HepG2 (cell line): ENCODE results near the gene CMIP. TPM values are rescaled to one million over a fixed set of nuclear protein-coding genes. Genes with fewer than 3 reads are reported as not detected.

ENCODE experiments used
- ATAC-seq: fragments of 200-7000 bp; cut with Tn5 transposase; 3 replicates; pipeline ENCODE4 v1.9.1; 2020; ENCODE audit warnings: mild to moderate bottlenecking, moderate library complexity
- BruUV-seq: library from RNA; stranded (reverse); fragments of 400-500 nt; replicated peaks from 2 replicates; lab custom pipeline; 2021; lab: Mats Ljungman, UMichigan
- CTCF ChIA-PET: fragments of 300-600 bp; formaldehyde crosslinking; extraction: SDS; loops from one replicate; lab custom pipeline; 2021; ENCODE audit warnings: low total read pairs, inconsistent platforms, low intra/inter-chr PET ratio; lab: Yijun Ruan, JAX
- POLR2A ChIA-PET: fragments of 350-600 bp; sonication (Branson Sonifier 250); formaldehyde crosslinking; loops from one replicate; lab custom pipeline; 2020; ENCODE audit warnings: antibody characterized with exemption, inconsistent platforms; lab: Yijun Ruan, JAX
- DNase-seq: peaks from one replicate; pipeline ENCODE4 v3.0.0-alpha.2; 2015; ENCODE audit warnings: low spot score
- FAIRE-seq: peaks from 3 replicates; lab custom pipeline; 2011; peaks lifted over from hg19 to GRCh38; lab: Jason Lieb, UNC
- H2AFZ ChIP-seq: one replicate; pipeline ENCODE4 v1.6.1; 2011; ENCODE audit warnings: low read length, inconsistent platforms
- H3K27ac ChIP-seq: fragments of 300-600 bp; 3 replicates; pipeline ENCODE4 v1.8.0; 2011; ENCODE audit warnings: mixed run types, mild to moderate bottlenecking, mixed read lengths, low read length, inconsistent platforms; ENCODE audit not compliant: insufficient read depth; ENCODE audit errors: extremely low read length
- H3K27me3 ChIP-seq, 2 experiments: fragments of 200-600 bp in 1 of 2; 2 replicates in 1 of 2; 3 replicates in 1 of 2; pipeline versions ENCODE4 v1.6.0 to v1.8.0; 2011; ENCODE audit warnings: low read length in 2 of 2, mild to moderate bottlenecking in 2 of 2, moderate library complexity in 2 of 2, inconsistent platforms in 1 of 2; ENCODE audit not compliant: insufficient read depth in 2 of 2, control insufficient read depth in 1 of 2
- H3K36me3 ChIP-seq, 2 experiments: fragments of 200-600 bp in 1 of 2; replicated peaks in 1 of 2; 2 replicates in 1 of 2; 3 replicates in 1 of 2; pipeline versions ENCODE4 v1.5.1 to v1.8.0; 2011; ENCODE audit warnings: low read length in 2 of 2, inconsistent platforms in 1 of 2; ENCODE audit not compliant: insufficient read depth in 2 of 2, control insufficient read depth in 1 of 2
- H3K4me1 ChIP-seq: 2 replicates; pipeline ENCODE4 v1.5.1; 2012; ENCODE audit warnings: low read length, inconsistent platforms; ENCODE audit not compliant: insufficient read depth
- H3K4me2 ChIP-seq: 2 replicates; pipeline ENCODE4 v1.6.0; 2011; ENCODE audit warnings: low read depth, low read length, inconsistent platforms
- H3K4me3 ChIP-seq, 3 experiments: fragments of 200-600 bp in 1 of 3; sonication (generic), shearing (Covaris generic) in 1 of 3; replicated peaks in 1 of 3; 2 replicates each; pipeline ENCODE4 v1.5.1; 2011 to 2016; ENCODE audit warnings: low read length in 3 of 3, inconsistent platforms in 2 of 3, low read depth in 2 of 3, mild to moderate bottlenecking in 2 of 3, control low read depth in 1 of 3, mixed read lengths in 1 of 3; ENCODE audit not compliant: insufficient read depth in 1 of 3
- H3K79me2 ChIP-seq: one replicate; pipeline ENCODE4 v1.6.1; 2011; ENCODE audit warnings: low read length, inconsistent platforms; ENCODE audit not compliant: insufficient read depth
- H3K9ac ChIP-seq: 2 replicates; pipeline ENCODE4 v1.6.0; 2011; ENCODE audit warnings: mild to moderate bottlenecking, low read depth, low read length, inconsistent platforms; ENCODE audit not compliant: insufficient read depth
- H3K9me3 ChIP-seq: 2 replicates; pipeline ENCODE4 v1.5.1; 2012; ENCODE audit warnings: mild to moderate bottlenecking, low read length
- H4K20me1 ChIP-seq: 2 replicates; pipeline ENCODE4 v1.6.0; 2011; ENCODE audit warnings: inconsistent platforms, mild to moderate bottlenecking, low read length, moderate library complexity; ENCODE audit not compliant: insufficient read depth
- IKZF4 ChIP-seq: sonication (generic); formaldehyde crosslinking; IDR thresholded peaks from 2 replicates; pipeline ENCODE4 v1.5.1; 2020; ENCODE audit warnings: borderline replicate concordance, mild to moderate bottlenecking, low read depth, missing genetic modification reagents; ENCODE audit errors: not compliant biosample characterization
- RBM22 ChIP-seq: fragments of 200-400 bp; formaldehyde crosslinking; optimal IDR thresholded peaks from 2 replicates; pipeline ENCODE3; 2017; ENCODE audit warnings: mild to moderate bottlenecking, low read length, moderate library complexity
- ZBTB1 ChIP-seq: sonication (generic); formaldehyde crosslinking; IDR thresholded peaks from 2 replicates; pipeline ENCODE4 v1.4.0; 2020; ENCODE audit warnings: missing genetic modification reagents, borderline replicate concordance
- ZMYM4 ChIP-seq: sonication (generic); formaldehyde crosslinking; IDR thresholded peaks from 2 replicates; pipeline ENCODE4 v1.8.1; 2023; ENCODE audit warnings: mild to moderate bottlenecking, missing genetic modification reagents
- ZNF3 ChIP-seq: IDR thresholded peaks from 2 replicates; pipeline ENCODE4 v1.7.0; 2017; ENCODE audit warnings: inconsistent platforms
- ZNF670 ChIP-seq: sonication (generic); formaldehyde crosslinking; IDR thresholded peaks from 2 replicates; pipeline ENCODE4 v1.8.0; 2022; ENCODE audit warnings: mild to moderate bottlenecking, missing genetic modification reagents, borderline replicate concordance
- ZSCAN12 ChIP-seq: sonication (generic); formaldehyde crosslinking; IDR thresholded peaks from 2 replicates; pipeline ENCODE4 v1.9.0; 2021; ENCODE audit warnings: mild to moderate bottlenecking, missing genetic modification reagents
- WGBS: methylation state at CpG from one replicate; pipeline ENCODE4 v1.1.6; 2017; ENCODE audit warnings: low lambda C conversion rate; 5-methylcytosine and 5-hydroxymethylcytosine counted together
- in situ Hi-C: cut with HindIII; loops from 2 replicates; pipeline ENCODE4 v1.10.0; 2017; ENCODE audit warnings: low pct_unique_long_range_greater_than_20kb; ENCODE audit not compliant: extremely low pct_ligation_motif_present
- intact Hi-C: fragments of 100-400 bp; cut with micrococcal nuclease; formaldehyde crosslinking; loops from one replicate; pipeline ENCODE4 v1.10.0; 2022; ENCODE audit not compliant: unreplicated experiment
- polyA plus RNA-seq, 8 experiments: library from polyadenylated mRNA; depleted of rRNA in 3 of 8; stranded (reverse) in 7 of 8; unstranded in 1 of 8; fragments of >200 nt; fragmentation: Illumina TruSeq in 4 of 8; extraction: Trizol in 4 of 8; gene quantifications; 2 replicates each; pipeline versions ENCODE4 v1.2.1 to v1.2.3, GENCODE V29; 2011 to 2016; ENCODE audit warnings: low read depth in 4 of 8, missing spikeins in 1 of 8, mixed read lengths in 1 of 8; ENCODE audit not compliant: insufficient read depth in 1 of 8
- total RNA-seq, 5 experiments: library from RNA; depleted of rRNA; stranded (reverse); fragments of >200 nt; fragmentation: Illumina TruSeq; extraction: Trizol; gene quantifications; 2 replicates each; pipeline ENCODE4 v1.2.3, GENCODE V29; 2016; ENCODE audit warnings: low read depth in 1 of 5

Gene CMIP
- total and polyA plus RNA-seq, 2 of the 13 experiments (the other 11 are each of a cell fraction or from before 2014, with no cell fraction given) = 10.9 to 18.1 TPM

GRCh38 chr16:81526935-81527334 is 82.3 kb downstream of the CMIP start:
- POLR2A ChIA-PET = interaction anchor here (1.0 kb wide), 1 partner anchor 70 kb away, joined by 6 read pairs; no protein-coding TSS in a partner anchor

GRCh38 chr16:81527477-81528178 is 83.0 kb downstream of the CMIP start:
- DNase-seq (no peak), ATAC-seq (no peak), FAIRE-seq (peak; percentile 46)
- POLR2A ChIA-PET = interaction anchor here (0.8 kb wide), 1 partner anchor 71 kb away, joined by 3 read pairs; no protein-coding TSS in a partner anchor
- intact Hi-C loops (no loop called here), in situ Hi-C loops (no loop called here)
- no TSS peak for BruUV-seq
- CTCF ChIA-PET = no interaction called here
- H3K9me3 ChIP-seq = no peaks in the 10 kb centered on the region
- H4K20me1 ChIP-seq = peaks cover 91% of the 10 kb centered on the region
- 98% methylated on average over 7 of the region's 7 CpGs for WGBS
- H3K4me2 ChIP-seq = no peak overlapping the region
- H2AFZ ChIP-seq = no peak overlapping the region
- no peak overlapping the region for H3K4me3 ChIP-seq
- H3K4me1 ChIP-seq = peaks cover 84% of the 10 kb centered on the region
- no peaks in the 10 kb centered on the region for H3K27me3 ChIP-seq
- peaks cover 1 to 33% of the 10 kb centered on the region in 2 experiments; a peak in 3 of 5 replicates for H3K36me3 ChIP-seq
- H3K9ac ChIP-seq = no peak overlapping the region
- H3K27ac ChIP-seq = no peak overlapping the region
- TF ChIP-seq IKZF4 (CRISPR knock-in tag) = no peak
- TF ChIP-seq ZNF3 (CRISPR knock-in tag) = no peak
- TF ChIP-seq ZNF670 (CRISPR knock-in tag) = no peak
- TF ChIP-seq ZBTB1 (CRISPR knock-in tag) = no peak
- H3K79me2 ChIP-seq = peaks cover 97% of the 10 kb centered on the region

More at GRCh38 chr16:81526935-81527334, 82.3 kb downstream of the CMIP start:
- Histone ChIP-seq H3K36me3 (peaks cover 1 to 34% of the 10 kb centered on the region in 2 experiments; a peak in 3 of 5 replicates), H4K20me1 (peaks cover 88% of the 10 kb centered on the region), H3K27me3 (no peaks in the 10 kb centered on the region), H3K9me3 (no peaks in the 10 kb centered on the region)
- in situ Hi-C loops = no loop called here
- ATAC-seq = no peak
- 95% methylated on average over 9 of the region's 9 CpGs for WGBS
- no peak for DNase-seq
- no peak for FAIRE-seq
- TF ChIP-seq ZSCAN12 (CRISPR knock-in tag) (no peak), ZMYM4 (CRISPR knock-in tag) (no peak), RBM22 (peak; percentile 40)
- TF ChIP-seq, all 625 proteins: peak for 1
- Histone ChIP-seq H3K4me3 (no peak overlapping the region), H3K4me2 (no peak overlapping the region), H2AFZ (no peak overlapping the region), H3K4me1 (peaks cover 77% of the 10 kb centered on the region), H3K27ac (no peak overlapping the region), H3K9ac (no peak overlapping the region), H3K79me2 (peaks cover 97% of the 10 kb centered on the region)
- CTCF ChIA-PET = no interaction called here
- no TSS peak for BruUV-seq
- intact Hi-C loops = no loop called here
